CD14-positive monocyte (primary cell): ENCODE results near the gene PRKN. TPM values are rescaled to one million over a fixed set of nuclear protein-coding genes. Genes with fewer than 3 reads are reported as not detected.
"Not testable (repeated sequence)": the region's sequence is repeated elsewhere in the genome, so short reads cannot be mapped to it uniquely, and the experiment has no call there.

Experiments
- DNase-seq, 3 donors: peaks; one replicate each; pipeline ENCODE4 v3.0.0-alpha.2; 2011 to 2022
- H2AFZ ChIP-seq: 2 replicates; pipeline ENCODE4 v1.6.0; 2012; ENCODE audit warnings: mild to moderate bottlenecking, low read depth, low read length, inconsistent platforms; ENCODE audit not compliant: insufficient read depth, poor library complexity, severe bottlenecking
- H3K27ac ChIP-seq, 2 donors: 1 replicate in 1 of 2; 2 replicates in 1 of 2; pipeline ENCODE4 v1.5.1; 2012 to 2013; ENCODE audit warnings: low read length in 2 of 2, control low read depth in 1 of 2, inconsistent platforms in 1 of 2, low read depth in 1 of 2, mild to moderate bottlenecking in 1 of 2
- H3K27me3 ChIP-seq, 2 donors: one replicate each; pipeline versions ENCODE4 v1.6.0 to v1.6.1; 2011 to 2013; ENCODE audit warnings: low read length in 2 of 2; ENCODE audit not compliant: control insufficient read depth in 2 of 2, insufficient read depth in 2 of 2
- H3K36me3 ChIP-seq, 2 donors: replicated peaks in 1 of 2; 1 replicate in 1 of 2; 2 replicates in 1 of 2; pipeline versions ENCODE4 v1.5.1 to v1.6.1; 2012 to 2013; ENCODE audit warnings: low read length in 2 of 2, control low read depth in 1 of 2, inconsistent platforms in 1 of 2, mild to moderate bottlenecking in 1 of 2; ENCODE audit not compliant: insufficient read depth in 2 of 2, control insufficient read depth in 1 of 2
- H3K4me1 ChIP-seq, 2 donors: 1 replicate in 1 of 2; 2 replicates in 1 of 2; pipeline versions ENCODE4 v1.5.1 to v1.6.1; 2012 to 2013; ENCODE audit warnings: low read length in 2 of 2, control low read depth in 1 of 2, inconsistent platforms in 1 of 2, mild to moderate bottlenecking in 1 of 2, moderate library complexity in 1 of 2; ENCODE audit not compliant: insufficient read depth in 2 of 2, control insufficient read depth in 1 of 2
- H3K4me2 ChIP-seq: replicated peaks from 2 replicates; pipeline ENCODE3; 2012; ENCODE audit warnings: low read length, moderate library complexity, mild to moderate bottlenecking; ENCODE audit not compliant: poor library complexity, severe bottlenecking; ENCODE audit errors: extremely low read depth
- H3K4me3 ChIP-seq, 3 experiments: fragments of 200-600 bp in 1 of 3; sonication (generic) in 1 of 3; replicated peaks in 1 of 3; 1 replicate in 2 of 3; 2 replicates in 1 of 3; pipeline ENCODE4 v1.5.1; 2011 to 2013; ENCODE audit warnings: low read length in 3 of 3, mild to moderate bottlenecking in 3 of 3, control low read depth in 2 of 3, low read depth in 2 of 3, inconsistent platforms in 1 of 3, moderate library complexity in 1 of 3
- H3K79me2 ChIP-seq: 2 replicates; pipeline ENCODE4 v1.6.0; 2012; ENCODE audit warnings: mild to moderate bottlenecking, control low read depth, inconsistent platforms, low read length, moderate library complexity; ENCODE audit not compliant: insufficient read depth
- H3K9ac ChIP-seq: 2 replicates; pipeline ENCODE4 v1.6.0; 2017; ENCODE audit warnings: low read length, mild to moderate bottlenecking; ENCODE audit not compliant: insufficient read depth, poor library complexity, severe bottlenecking
- H3K9me3 ChIP-seq, 2 donors: replicated peaks in 1 of 2; 1 replicate in 1 of 2; 2 replicates in 1 of 2; pipeline versions ENCODE4 v1.5.1 to v1.6.1; 2012 to 2013; ENCODE audit warnings: low read length in 2 of 2, control low read depth in 1 of 2; ENCODE audit not compliant: control insufficient read depth in 1 of 2, insufficient read depth in 1 of 2
- H4K20me1 ChIP-seq: 2 replicates; pipeline ENCODE4 v1.6.0; 2012; ENCODE audit warnings: mild to moderate bottlenecking, low read length, control low read depth, moderate library complexity; ENCODE audit not compliant: insufficient read depth
- H3K27ac Mint-ChIP-seq, 7 donors: one replicate each; pipeline ENCODE4 v1.8.0; 2020; ENCODE audit warnings: mild to moderate bottlenecking in 7 of 7, mixed read lengths in 7 of 7, moderate library complexity in 6 of 7, inconsistent platforms in 2 of 7
- H3K27me3 Mint-ChIP-seq, 3 donors: one replicate each; pipeline ENCODE4 v1.8.0; 2021 to 2022; ENCODE audit warnings: low read depth in 3 of 3, mild to moderate bottlenecking in 3 of 3, mixed read lengths in 3 of 3, moderate library complexity in 3 of 3, inconsistent platforms in 1 of 3
- H3K36me3 Mint-ChIP-seq, 2 donors: one replicate each; pipeline ENCODE4 v1.8.0; 2020; ENCODE audit warnings: mixed read lengths in 2 of 2, inconsistent platforms in 1 of 2, mild to moderate bottlenecking in 1 of 2
- H3K4me1 Mint-ChIP-seq: one replicate; pipeline ENCODE4 v1.8.0; 2020; ENCODE audit warnings: mild to moderate bottlenecking, mixed read lengths
- H3K4me3 Mint-ChIP-seq, 2 donors: one replicate each; pipeline ENCODE4 v1.8.0; 2020; ENCODE audit warnings: mild to moderate bottlenecking in 2 of 2, mixed read lengths in 2 of 2, moderate library complexity in 1 of 2
- H3K9me3 Mint-ChIP-seq, 7 donors: one replicate each; pipeline ENCODE4 v1.8.0; 2020 to 2022; ENCODE audit warnings: mixed read lengths in 7 of 7, mild to moderate bottlenecking in 6 of 7, moderate library complexity in 6 of 7, inconsistent platforms in 2 of 7
- CTCF ChIP-seq: fragments of 200-600 bp; IDR thresholded peaks from one replicate; pipeline ENCODE4 v1.8.0; 2022; ENCODE audit warnings: antibody characterized with exemption, mild to moderate bottlenecking
- WGBS: methylation state at CpG from one replicate; pipeline ENCODE4 v1.1.5; 2013; ENCODE audit warnings: missing lambda C conversion rate; ENCODE audit not compliant: insufficient coverage; 5-methylcytosine and 5-hydroxymethylcytosine counted together
- intact Hi-C, 2 donors: fragments of 100-400 bp; cut with micrococcal nuclease; formaldehyde crosslinking; loops; one replicate each; pipeline versions ENCODE4 v1.15.0 to v1.15.1; 2023
- polyA plus RNA-seq, 3 donors: library from polyadenylated mRNA; depleted of rRNA in 1 of 3; unstranded in 2 of 3; stranded (reverse) in 1 of 3; fragments of 300-500 nt in 2 of 3; fragments of >200 nt in 1 of 3; fragmentation: Illumina TruSeq in 2 of 3; gene quantifications; 1 replicate in 2 of 3; 2 replicates in 1 of 3; pipeline ENCODE4 v1.2.3, GENCODE V29; 2012 to 2021

The PRKN gene
- polyA plus RNA-seq, 3 donors = 0.19 to 0.21 TPM; not detected in 1

GRCh38 chr6:161318456-161318855, 1409.1 kb downstream of the PRKN start:
- Histone ChIP-seq H3K9ac (no peak overlapping the region), H3K79me2 (no peaks in the 10 kb centered on the region), H3K4me2 (no peak overlapping the region), H3K4me1 (no peaks in the 10 kb centered on the region), H3K36me3 (no peaks in the 10 kb centered on the region), H3K27me3 (no peaks in the 10 kb centered on the region), H3K4me3 (no peak overlapping the region), H2AFZ (no peak overlapping the region), H4K20me1 (no peaks in the 10 kb centered on the region), H3K9me3 (peaks cover 0 to 14% of the 10 kb centered on the region in 2 donors), H3K27ac (no peak overlapping the region)
- Mint-ChIP-seq H3K27ac (no peak overlapping the region), H3K36me3 (no peaks in the 10 kb centered on the region), H3K4me3 (no peak overlapping the region), H3K9me3 (peaks cover 7 to 21% (median 14%) of the 10 kb centered on the region in 7 donors), H3K27me3 (peaks cover 0 to 3% (median 2%) of the 10 kb centered on the region in 3 donors), H3K4me1 (no peaks in the 10 kb centered on the region)
- intact Hi-C loops = no loop called here
- 91% methylated on average over 1 of the region's 6 CpGs for WGBS
- TF ChIP-seq CTCF = no peak
- DNase-seq = no peak

GRCh38 chr6:161316531-161316930, 1411.0 kb downstream of the PRKN start:
- H3K9ac ChIP-seq = no peak overlapping the region
- H3K4me1 ChIP-seq = no peaks in the 10 kb centered on the region
- H3K27ac Mint-ChIP-seq = no peak overlapping the region
- H3K27ac ChIP-seq = no peak overlapping the region
- H3K79me2 ChIP-seq = no peaks in the 10 kb centered on the region
- no peaks in the 10 kb centered on the region for H3K4me1 Mint-ChIP-seq
- TF ChIP-seq CTCF = no peak
- no CpG with 5 or more reads among the region's 3 CpGs for WGBS
- no peaks in the 10 kb centered on the region for H3K36me3 ChIP-seq
- no peak for DNase-seq
- no peaks in the 10 kb centered on the region for H3K27me3 ChIP-seq
- no peaks in the 10 kb centered on the region for H4K20me1 ChIP-seq
- intact Hi-C loops = no loop called here
- peaks cover 0 to 2% (median 0%) of the 10 kb centered on the region in 3 donors for H3K27me3 Mint-ChIP-seq
- no peak overlapping the region for H3K4me3 Mint-ChIP-seq
- no peak overlapping the region for H3K4me2 ChIP-seq
- H3K9me3 ChIP-seq = peaks cover 0 to 14% of the 10 kb centered on the region in 2 donors
- no peaks in the 10 kb centered on the region for H3K36me3 Mint-ChIP-seq
- H3K9me3 Mint-ChIP-seq = peaks cover 7 to 21% (median 14%) of the 10 kb centered on the region in 7 donors
- H3K4me3 ChIP-seq = no peak overlapping the region
- no peak overlapping the region for H2AFZ ChIP-seq

- intact Hi-C loops, H2AFZ ChIP-seq, H3K9ac ChIP-seq, H3K4me2 ChIP-seq, H3K79me2 ChIP-seq, H4K20me1 ChIP-seq, H3K4me1 ChIP-seq, DNase-seq, H3K27me3 ChIP-seq, H3K4me1 Mint-ChIP-seq, H3K4me3 ChIP-seq, H3K27ac ChIP-seq, H3K36me3 Mint-ChIP-seq, H3K27ac Mint-ChIP-seq, H3K36me3 ChIP-seq, H3K4me3 Mint-ChIP-seq, H3K27me3 Mint-ChIP-seq: not testable (repeated sequence)
- peaks cover 7 to 21% (median 14%) of the 10 kb centered on the region in 7 donors for H3K9me3 Mint-ChIP-seq
- WGBS = 75% methylated on average over 9 of the region's 15 CpGs
- H3K9me3 ChIP-seq = peaks cover 0 to 14% of the 10 kb centered on the region in 2 donors
These were observed 1412.2 kb downstream of the PRKN start for GRCh38 chr6:161315246-161315917.
